ENCODE results near the gene SLC25A29. TPM values are rescaled to one million over a fixed set of nuclear protein-coding genes. Genes with fewer than 3 reads are reported as not detected.

The SLC25A29 gene, protein sequence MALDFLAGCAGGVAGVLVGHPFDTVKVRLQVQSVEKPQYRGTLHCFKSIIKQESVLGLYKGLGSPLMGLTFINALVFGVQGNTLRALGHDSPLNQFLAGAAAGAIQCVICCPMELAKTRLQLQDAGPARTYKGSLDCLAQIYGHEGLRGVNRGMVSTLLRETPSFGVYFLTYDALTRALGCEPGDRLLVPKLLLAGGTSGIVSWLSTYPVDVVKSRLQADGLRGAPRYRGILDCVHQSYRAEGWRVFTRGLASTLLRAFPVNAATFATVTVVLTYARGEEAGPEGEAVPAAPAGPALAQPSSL
- 10 to 100 TPM in 2 of 4 donors, 1 to 10 TPM in 2; 8.3 to 32.7 (median 14.8) TPM for polyA plus RNA-seq
- long read RNA-seq, donor 1: 0 reads
- long read RNA-seq, donor 2, partial matches to known transcripts: 0 of 1 reads
- long read RNA-seq, donor 2, other reads (novel, unspliced or antisense): 0 of 1 reads
- long read RNA-seq, donor 3, full-length matches to known transcripts: 8 of 8 reads
- long read RNA-seq, donor 3, partial matches to known transcripts: 0 of 8 reads
- long read RNA-seq, donor 3, other reads (novel, unspliced or antisense): 0 of 8 reads
- long read RNA-seq, donor 4: 0 reads
- long read RNA-seq, donor 5: 0 reads
- long read RNA-seq, donor 6, partial matches to known transcripts: 0 of 5 reads
- long read RNA-seq, donor 6, other reads (novel, unspliced or antisense): 0 of 5 reads
- long read RNA-seq, donor 7: 0 reads
- long read RNA-seq, donor 8, partial matches to known transcripts: 0 of 1 reads
- long read RNA-seq, donor 8, other reads (novel, unspliced or antisense): 0 of 1 reads
- long read RNA-seq, donor 9, full-length matches to known transcripts: 4 of 4 reads
- long read RNA-seq, donor 9, partial matches to known transcripts: 0 of 4 reads
- long read RNA-seq, donor 9, other reads (novel, unspliced or antisense): 0 of 4 reads
- long read RNA-seq, donor 10, full-length matches to known transcripts: 17 of 17 reads
- long read RNA-seq, donor 10, partial matches to known transcripts: 0 of 17 reads
- long read RNA-seq, donor 10, other reads (novel, unspliced or antisense): 0 of 17 reads

DNA sequence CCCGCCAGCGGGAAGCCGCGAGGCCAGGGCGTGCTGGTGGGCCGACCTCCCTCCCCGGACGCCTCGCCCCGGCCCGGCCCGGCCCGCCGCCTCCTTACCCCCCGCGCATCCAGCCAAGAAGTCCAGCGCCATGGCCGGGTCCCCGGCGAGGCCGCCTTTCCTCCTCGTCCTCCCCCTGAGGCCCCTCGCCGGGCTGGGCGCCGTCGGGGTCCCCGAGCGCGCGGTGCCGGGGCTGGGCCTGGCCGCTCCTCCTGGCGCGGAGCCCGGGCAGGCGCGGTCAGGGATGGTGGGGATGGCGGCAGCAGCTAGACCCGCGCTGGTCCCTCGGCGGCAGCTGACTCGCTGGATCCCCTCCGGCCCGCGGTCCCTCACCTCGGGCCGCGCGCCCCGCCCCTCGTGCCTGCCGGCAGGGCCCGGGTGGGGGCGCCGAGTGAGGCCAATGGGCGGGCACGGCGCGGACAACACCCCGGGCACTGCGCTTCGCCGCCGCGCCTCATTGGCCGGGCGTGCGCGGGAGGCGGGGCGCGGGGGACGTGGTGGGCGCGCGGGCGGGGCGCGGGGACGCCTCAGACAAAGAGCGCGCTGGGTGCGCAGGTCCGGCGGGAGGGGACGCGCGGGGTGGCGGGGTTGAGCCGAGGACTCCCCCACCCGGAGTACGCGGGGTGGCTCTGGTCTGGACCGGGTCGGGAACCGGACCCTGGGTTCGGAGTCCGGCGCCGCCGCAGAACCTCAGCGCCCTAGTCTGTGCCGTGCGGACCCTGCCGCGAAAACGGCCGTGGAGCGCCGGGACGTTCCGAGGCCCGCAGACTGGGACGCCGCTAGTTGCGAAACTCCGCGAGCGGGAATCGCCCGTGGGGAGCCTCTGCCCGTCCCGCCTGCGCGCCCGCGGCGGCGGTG is at the start of gene SLC25A29:
SLC25A29 (minus strand) TSS at position 344 of the 897 bp plus-strand sequence; CDS start at position 132, 212 bp downstream.
- FAIRE-seq: no peak

GRCh38 chr14:100350986-100351385 is 44.7 kb upstream of the SLC25A29 start:
- H3K27ac ChIP-seq (ENCODE audit: low read depth in 1 of 3, low read length in 2 of 3): no peak overlapping the region
- peaks cover 9 to 64% (median 23%) of the 10 kb centered on the region in 3 donors for H3K36me3 ChIP-seq (ENCODE audit: control insufficient read depth in 3 of 3, insufficient read depth in 2 of 3, low read depth in 1 of 3, low read length in 3 of 3)
- DNase-seq (no peak), FAIRE-seq (no peak)
- H3K4me3 ChIP-seq (ENCODE audit: low read depth in 1 of 3, low read length in 3 of 3): no peak overlapping the region
- H3K9me3 ChIP-seq (ENCODE audit: control insufficient read depth in 2 of 2, insufficient read depth in 1 of 2, low read depth in 1 of 2, low read length in 1 of 2): no peaks in the 10 kb centered on the region
- no peaks in the 10 kb centered on the region for H3K27me3 ChIP-seq (ENCODE audit: control insufficient read depth in 3 of 3, insufficient read depth in 3 of 3, low read length in 3 of 3)
- peaks cover 2 to 18% (median 6%) of the 10 kb centered on the region in 3 donors for H3K4me1 ChIP-seq (ENCODE audit: control insufficient read depth in 3 of 3, insufficient read depth in 2 of 3, low read depth in 1 of 3, low read length in 2 of 3)
- WGBS, 3 donors: 91 to 96% (median 94%) methylated on average over 5 of the region's 5 CpGs

More for the DNA sequence above, at the start of gene SLC25A29:
- Histone ChIP-seq H3K36me3 (ENCODE audit: control insufficient read depth in 3 of 3, insufficient read depth in 2 of 3, low read depth in 1 of 3, low read length in 3 of 3) (peaks cover 0 to 10% (median 0%) of the 10 kb centered on the region in 3 donors), H3K4me3 (ENCODE audit: low read depth in 1 of 3, low read length in 3 of 3) (peak within 1 kb of the TSS; percentile 59 to 79 (median 67)), H3K27ac (ENCODE audit: low read depth in 1 of 3, low read length in 2 of 3) (peak within 1 kb of the TSS; percentile 44 to 82 (median 72)), H3K4me1 (ENCODE audit: control insufficient read depth in 3 of 3, insufficient read depth in 2 of 3, low read depth in 1 of 3, low read length in 2 of 3) (peaks cover 0 to 19% (median 2%) of the 10 kb centered on the region in 3 donors), H3K9me3 (ENCODE audit: control insufficient read depth in 2 of 2, insufficient read depth in 1 of 2, low read depth in 1 of 2, low read length in 1 of 2) (no peaks in the 10 kb centered on the region), H3K27me3 (ENCODE audit: control insufficient read depth in 3 of 3, insufficient read depth in 3 of 3, low read length in 3 of 3) (peaks cover 0 to 7% (median 0%) of the 10 kb centered on the region in 3 donors)
- WGBS, 3 donors: 0 to 1% (median 1%) methylated on average over 66 to 131 of the region's 131 CpGs
- DNase-seq: peak; percentile 79 to 91

GRCh38 chr14:100350276-100350926 is 44.2 kb upstream of the SLC25A29 start:
- FAIRE-seq (no peak), DNase-seq (no peak)
- no peak overlapping the region for H3K27ac ChIP-seq (ENCODE audit: low read depth in 1 of 3, low read length in 2 of 3)
- H3K4me3 ChIP-seq (ENCODE audit: low read depth in 1 of 3, low read length in 3 of 3): no peak overlapping the region
- peaks cover 8 to 69% (median 21%) of the 10 kb centered on the region in 3 donors for H3K36me3 ChIP-seq (ENCODE audit: control insufficient read depth in 3 of 3, insufficient read depth in 2 of 3, low read depth in 1 of 3, low read length in 3 of 3)
- H3K9me3 ChIP-seq (ENCODE audit: control insufficient read depth in 2 of 2, insufficient read depth in 1 of 2, low read depth in 1 of 2, low read length in 1 of 2): no peaks in the 10 kb centered on the region
- peaks cover 3 to 15% (median 6%) of the 10 kb centered on the region in 3 donors for H3K4me1 ChIP-seq (ENCODE audit: control insufficient read depth in 3 of 3, insufficient read depth in 2 of 3, low read depth in 1 of 3, low read length in 2 of 3)
- no peaks in the 10 kb centered on the region for H3K27me3 ChIP-seq (ENCODE audit: control insufficient read depth in 3 of 3, insufficient read depth in 3 of 3, low read length in 3 of 3)
- 87 to 96% (median 87%) methylated on average over 11 of the region's 11 CpGs for WGBS, 3 donors

GRCh38 chr14:100348784-100349685 is 42.8 kb upstream of the SLC25A29 start:
- H3K4me1 ChIP-seq (ENCODE audit: control insufficient read depth in 3 of 3, insufficient read depth in 2 of 3, low read depth in 1 of 3, low read length in 2 of 3): peaks cover 3 to 15% (median 6%) of the 10 kb centered on the region in 3 donors
- H3K36me3 ChIP-seq (ENCODE audit: control insufficient read depth in 3 of 3, insufficient read depth in 2 of 3, low read depth in 1 of 3, low read length in 3 of 3): peaks cover 4 to 59% (median 21%) of the 10 kb centered on the region in 3 donors
- WGBS, 3 donors: 20 to 55% (median 46%) methylated on average over 14 of the region's 14 CpGs
- no peaks in the 10 kb centered on the region for H3K9me3 ChIP-seq (ENCODE audit: control insufficient read depth in 2 of 2, insufficient read depth in 1 of 2, low read depth in 1 of 2, low read length in 1 of 2)
- H3K27me3 ChIP-seq (ENCODE audit: control insufficient read depth in 3 of 3, insufficient read depth in 3 of 3, low read length in 3 of 3): no peaks in the 10 kb centered on the region
- peak overlapping the region; percentile 8 to 65 (median 55) for H3K27ac ChIP-seq (ENCODE audit: low read depth in 1 of 3, low read length in 2 of 3)
- FAIRE-seq (no peak), DNase-seq (peak; percentile 69 to 82)
- H3K4me3 ChIP-seq (ENCODE audit: low read depth in 1 of 3, low read length in 3 of 3): no peak overlapping the region

GRCh38 chr14:100348253-100348729 is 42.0 kb upstream of the SLC25A29 start:
- FAIRE-seq: no peak
- Histone ChIP-seq H3K36me3 (ENCODE audit: control insufficient read depth in 3 of 3, insufficient read depth in 2 of 3, low read depth in 1 of 3, low read length in 3 of 3) (peaks cover 3 to 53% (median 21%) of the 10 kb centered on the region in 3 donors), H3K4me1 (ENCODE audit: control insufficient read depth in 3 of 3, insufficient read depth in 2 of 3, low read depth in 1 of 3, low read length in 2 of 3) (peaks cover 3 to 15% (median 6%) of the 10 kb centered on the region in 3 donors), H3K4me3 (ENCODE audit: low read depth in 1 of 3, low read length in 3 of 3) (no peak overlapping the region), H3K27ac (ENCODE audit: low read depth in 1 of 3, low read length in 2 of 3) (peak overlapping the region in 2 of 3 donors; percentile 8 to 55), H3K9me3 (ENCODE audit: control insufficient read depth in 2 of 2, insufficient read depth in 1 of 2, low read depth in 1 of 2, low read length in 1 of 2) (no peaks in the 10 kb centered on the region), H3K27me3 (ENCODE audit: control insufficient read depth in 3 of 3, insufficient read depth in 3 of 3, low read length in 3 of 3) (no peaks in the 10 kb centered on the region)
- DNase-seq: peak; percentile 11 to 67
- 26 to 67% (median 40%) methylated on average over 10 to 12 of the region's 12 CpGs for WGBS, 3 donors

GRCh38 chr14:100346306-100347091 is 40.3 kb upstream of the SLC25A29 start:
- Histone ChIP-seq H3K27me3 (ENCODE audit: control insufficient read depth in 3 of 3, insufficient read depth in 3 of 3, low read length in 3 of 3) (no peaks in the 10 kb centered on the region), H3K36me3 (ENCODE audit: control insufficient read depth in 3 of 3, insufficient read depth in 2 of 3, low read depth in 1 of 3, low read length in 3 of 3) (peaks cover 3 to 58% (median 21%) of the 10 kb centered on the region in 3 donors), H3K4me1 (ENCODE audit: control insufficient read depth in 3 of 3, insufficient read depth in 2 of 3, low read depth in 1 of 3, low read length in 2 of 3) (peaks cover 6 to 19% (median 7%) of the 10 kb centered on the region in 3 donors), H3K4me3 (ENCODE audit: low read depth in 1 of 3, low read length in 3 of 3) (no peak overlapping the region), H3K9me3 (ENCODE audit: control insufficient read depth in 2 of 2, insufficient read depth in 1 of 2, low read depth in 1 of 2, low read length in 1 of 2) (no peaks in the 10 kb centered on the region), H3K27ac (ENCODE audit: low read depth in 1 of 3, low read length in 2 of 3) (no peak overlapping the region)
- DNase-seq (no peak), FAIRE-seq (no peak)
- 92 to 94% (median 93%) methylated on average over 12 of the region's 12 CpGs for WGBS, 3 donors

Data from small intestine (tissue), 16 donors.